Measurements from ENCODE around the gene AURKB. TPM values are rescaled to one million over a fixed set of nuclear protein-coding genes. Genes with fewer than 3 reads are reported as not detected.
A peak's percentile ranks its signal among the peaks of the same experiment; 100 is the strongest.

AURKB gene
- total RNA-seq, 1 donor from 2014 or later = 52.7 TPM

- DNase-seq (ENCODE audit: low spot score, unreplicated experiment) = no peak
- Mint-ChIP-seq H3K9me3 (ENCODE audit: low read depth) (no peaks in the 10 kb centered on the region), H3K27ac (no peak overlapping the region), H3K27me3 (no peaks in the 10 kb centered on the region), H3K4me3 (ENCODE audit: low read depth) (no peak overlapping the region), H3K36me3 (ENCODE audit: insufficient read depth) (peaks cover 9% of the 10 kb centered on the region), H3K4me1 (ENCODE audit: low read depth) (peaks cover 10% of the 10 kb centered on the region)
- TF ChIP-seq CTCF (IDR thresholded peaks at IDR 0.05; ENCODE audit: unreplicated experiment) = no peak
These were observed 34.4 kb upstream of the AURKB start for GRCh38 chr17:8244768-8245167.

- no peak overlapping the region for H3K27ac Mint-ChIP-seq
- no peak overlapping the region for H3K4me3 Mint-ChIP-seq (ENCODE audit: low read depth)
- no peaks in the 10 kb centered on the region for H3K27me3 Mint-ChIP-seq
- H3K9me3 Mint-ChIP-seq (ENCODE audit: low read depth) = no peaks in the 10 kb centered on the region
- TF ChIP-seq CTCF (IDR thresholded peaks at IDR 0.05; ENCODE audit: unreplicated experiment) = no peak
- no peak for DNase-seq (ENCODE audit: low spot score, unreplicated experiment)
- H3K36me3 Mint-ChIP-seq (ENCODE audit: insufficient read depth) = peaks cover 11% of the 10 kb centered on the region
- H3K4me1 Mint-ChIP-seq (ENCODE audit: low read depth) = peaks cover 6% of the 10 kb centered on the region
These were observed 33.5 kb upstream of the AURKB start for GRCh38 chr17:8243827-8244226.

GRCh38 chr17:8237886-8238285, 27.5 kb upstream of the AURKB start:
- no peak overlapping the region for H3K4me3 Mint-ChIP-seq (ENCODE audit: low read depth)
- TF ChIP-seq CTCF (IDR thresholded peaks at IDR 0.05; ENCODE audit: unreplicated experiment) = no peak
- H3K36me3 Mint-ChIP-seq (ENCODE audit: insufficient read depth) = peaks cover 24% of the 10 kb centered on the region
- no peaks in the 10 kb centered on the region for H3K27me3 Mint-ChIP-seq
- peaks cover 2% of the 10 kb centered on the region for H3K4me1 Mint-ChIP-seq (ENCODE audit: low read depth)
- H3K27ac Mint-ChIP-seq = no peak overlapping the region
- no peaks in the 10 kb centered on the region for H3K9me3 Mint-ChIP-seq (ENCODE audit: low read depth)
- DNase-seq (ENCODE audit: low spot score, unreplicated experiment) = no peak

- Mint-ChIP-seq H3K9me3 (ENCODE audit: low read depth) (no peaks in the 10 kb centered on the region), H3K27ac (peak overlapping the region; percentile 69), H3K4me3 (ENCODE audit: low read depth) (no peak overlapping the region), H3K4me1 (ENCODE audit: low read depth) (peaks cover 2% of the 10 kb centered on the region), H3K27me3 (no peaks in the 10 kb centered on the region), H3K36me3 (ENCODE audit: insufficient read depth) (peaks cover 27% of the 10 kb centered on the region)
- no peak for TF ChIP-seq CTCF (IDR thresholded peaks at IDR 0.05; ENCODE audit: unreplicated experiment)
- no peak for DNase-seq (ENCODE audit: low spot score, unreplicated experiment)
These were observed 26.8 kb upstream of the AURKB start for GRCh38 chr17:8237175-8237574.

GRCh38 chr17:8235676-8236075, 25.3 kb upstream of the AURKB start:
- Mint-ChIP-seq H3K4me1 (ENCODE audit: low read depth) (peaks cover 2% of the 10 kb centered on the region), H3K27ac (no peak overlapping the region), H3K27me3 (no peaks in the 10 kb centered on the region), H3K4me3 (ENCODE audit: low read depth) (no peak overlapping the region), H3K36me3 (ENCODE audit: insufficient read depth) (peaks cover 35% of the 10 kb centered on the region), H3K9me3 (ENCODE audit: low read depth) (no peaks in the 10 kb centered on the region)
- DNase-seq (ENCODE audit: low spot score, unreplicated experiment) = no peak
- TF ChIP-seq CTCF (IDR thresholded peaks at IDR 0.05; ENCODE audit: unreplicated experiment) = no peak

Data from progenitor cell of endocrine pancreas (in vitro differentiated cells).